Parathyroid adenoma (tissue), 2 donors: Measurements from ENCODE around the gene PVALEF.

Experiments used
- H2AFZ ChIP-seq: fragments of 300-600 bp; sonication (generic); one replicate; pipeline ENCODE4 v1.7.0; 2017; ENCODE audit warnings: antibody characterized with exemption, mild to moderate bottlenecking
- H3K27ac ChIP-seq: fragments of 300-600 bp; sonication (generic); one replicate; pipeline ENCODE4 v1.7.0; 2017
- H3K27me3 ChIP-seq: fragments of 300-600 bp; sonication (generic); one replicate; pipeline ENCODE4 v1.7.0; 2017; ENCODE audit warnings: low read length; ENCODE audit not compliant: control insufficient read depth, insufficient read depth
- H3K36me3 ChIP-seq: fragments of 300-600 bp; sonication (generic); one replicate; pipeline ENCODE4 v1.7.0; 2017; ENCODE audit warnings: low read length; ENCODE audit not compliant: control insufficient read depth, insufficient read depth
- H3K4me1 ChIP-seq: fragments of 300-600 bp; sonication (generic); one replicate; pipeline ENCODE4 v1.7.0; 2017; ENCODE audit warnings: control low read depth
- H3K4me2 ChIP-seq: fragments of 300-600 bp; sonication (generic); one replicate; pipeline ENCODE4 v1.7.0; 2017; ENCODE audit warnings: low read length
- H3K4me3 ChIP-seq: fragments of 300-600 bp; sonication (generic); one replicate; pipeline ENCODE4 v1.7.0; 2017; ENCODE audit warnings: low read depth, low read length
- H3K79me2 ChIP-seq: fragments of 300-600 bp; sonication (generic); one replicate; pipeline ENCODE4 v1.7.0; 2017; ENCODE audit warnings: control low read depth
- H3K9ac ChIP-seq: fragments of 300-600 bp; sonication (generic); one replicate; pipeline ENCODE4 v1.7.0; 2017; ENCODE audit warnings: mild to moderate bottlenecking
- H3K9me3 ChIP-seq: fragments of 300-600 bp; sonication (generic); one replicate; pipeline ENCODE4 v1.7.0; 2017; ENCODE audit warnings: low read length; ENCODE audit not compliant: control insufficient read depth
- TF ChIP-seq, protein P1 (sequence below): fragments of 300-600 bp; sonication (generic); IDR thresholded peaks from one replicate; pipeline ENCODE4 v1.7.0; 2017; ENCODE audit warnings: antibody characterized with exemption, mild to moderate bottlenecking
- donor health status: primary hyperparathyroidism.

The PVALEF gene

DNA sequence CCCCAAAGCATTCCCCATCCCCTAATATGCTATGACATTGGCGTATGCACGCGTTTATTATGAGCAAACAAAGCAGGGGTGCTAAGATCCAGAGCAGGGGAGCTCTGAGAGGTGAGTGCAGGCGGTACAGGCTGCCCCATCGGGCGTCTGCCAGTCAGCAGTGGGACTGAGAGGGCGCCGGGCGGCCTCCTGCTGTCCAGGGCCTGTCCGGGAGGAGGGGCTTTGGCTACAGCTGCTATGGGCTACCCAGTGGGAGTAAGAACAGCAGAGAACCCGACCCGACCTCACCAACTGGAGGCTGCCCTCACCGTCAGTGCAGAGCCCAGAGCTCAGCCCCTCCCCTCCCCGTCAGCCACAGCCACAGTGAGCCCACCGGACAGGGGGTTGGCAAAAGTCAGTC lies 19.2 kb downstream of the PVALEF start:
- H3K9ac ChIP-seq, result no peak overlapping the region
- H3K27ac ChIP-seq, result no peak overlapping the region
- no peak overlapping the region for H3K4me2 ChIP-seq
- TF ChIP-seq, protein P1, sequence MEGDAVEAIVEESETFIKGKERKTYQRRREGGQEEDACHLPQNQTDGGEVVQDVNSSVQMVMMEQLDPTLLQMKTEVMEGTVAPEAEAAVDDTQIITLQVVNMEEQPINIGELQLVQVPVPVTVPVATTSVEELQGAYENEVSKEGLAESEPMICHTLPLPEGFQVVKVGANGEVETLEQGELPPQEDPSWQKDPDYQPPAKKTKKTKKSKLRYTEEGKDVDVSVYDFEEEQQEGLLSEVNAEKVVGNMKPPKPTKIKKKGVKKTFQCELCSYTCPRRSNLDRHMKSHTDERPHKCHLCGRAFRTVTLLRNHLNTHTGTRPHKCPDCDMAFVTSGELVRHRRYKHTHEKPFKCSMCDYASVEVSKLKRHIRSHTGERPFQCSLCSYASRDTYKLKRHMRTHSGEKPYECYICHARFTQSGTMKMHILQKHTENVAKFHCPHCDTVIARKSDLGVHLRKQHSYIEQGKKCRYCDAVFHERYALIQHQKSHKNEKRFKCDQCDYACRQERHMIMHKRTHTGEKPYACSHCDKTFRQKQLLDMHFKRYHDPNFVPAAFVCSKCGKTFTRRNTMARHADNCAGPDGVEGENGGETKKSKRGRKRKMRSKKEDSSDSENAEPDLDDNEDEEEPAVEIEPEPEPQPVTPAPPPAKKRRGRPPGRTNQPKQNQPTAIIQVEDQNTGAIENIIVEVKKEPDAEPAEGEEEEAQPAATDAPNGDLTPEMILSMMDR, result no peak
- no peaks in the 10 kb centered on the region for H3K27me3 ChIP-seq
- no peak overlapping the region for H3K4me3 ChIP-seq
- no peaks in the 10 kb centered on the region for H3K9me3 ChIP-seq
- H3K79me2 ChIP-seq, result no peaks in the 10 kb centered on the region
- no peaks in the 10 kb centered on the region for H3K4me1 ChIP-seq
- H3K36me3 ChIP-seq, result no peaks in the 10 kb centered on the region
- no peak overlapping the region for H2AFZ ChIP-seq

DNA sequence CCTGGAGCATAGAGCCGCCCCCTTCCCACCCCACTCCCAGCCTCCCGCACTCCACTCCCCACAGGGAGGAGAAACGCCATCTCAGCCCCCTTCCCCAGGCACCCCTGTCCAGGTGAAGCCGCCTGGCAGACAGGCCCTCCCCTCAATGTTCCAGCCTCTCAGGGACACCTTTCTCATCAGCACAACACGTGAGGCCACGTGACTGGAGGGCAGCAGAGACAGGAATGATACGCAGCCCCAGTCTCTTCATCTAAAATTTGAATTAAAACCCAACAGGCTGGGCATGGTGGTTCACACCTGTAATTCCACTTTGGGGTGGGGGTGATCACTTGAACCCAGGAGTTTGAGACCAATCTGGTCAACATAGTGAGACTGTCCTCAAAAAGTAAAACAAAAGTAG lies 20.9 kb downstream of the PVALEF start:
- no peak overlapping the region for H3K4me2 ChIP-seq
- H3K9ac ChIP-seq, result no peak overlapping the region
- H3K4me3 ChIP-seq, result no peak overlapping the region
- TF ChIP-seq, protein P1, result no peak
- no peaks in the 10 kb centered on the region for H3K9me3 ChIP-seq
- no peaks in the 10 kb centered on the region for H3K36me3 ChIP-seq
- H2AFZ ChIP-seq, result no peak overlapping the region
- H3K27me3 ChIP-seq, result no peaks in the 10 kb centered on the region
- H3K79me2 ChIP-seq, result no peaks in the 10 kb centered on the region
- no peaks in the 10 kb centered on the region for H3K4me1 ChIP-seq
- no peak overlapping the region for H3K27ac ChIP-seq

DNA sequence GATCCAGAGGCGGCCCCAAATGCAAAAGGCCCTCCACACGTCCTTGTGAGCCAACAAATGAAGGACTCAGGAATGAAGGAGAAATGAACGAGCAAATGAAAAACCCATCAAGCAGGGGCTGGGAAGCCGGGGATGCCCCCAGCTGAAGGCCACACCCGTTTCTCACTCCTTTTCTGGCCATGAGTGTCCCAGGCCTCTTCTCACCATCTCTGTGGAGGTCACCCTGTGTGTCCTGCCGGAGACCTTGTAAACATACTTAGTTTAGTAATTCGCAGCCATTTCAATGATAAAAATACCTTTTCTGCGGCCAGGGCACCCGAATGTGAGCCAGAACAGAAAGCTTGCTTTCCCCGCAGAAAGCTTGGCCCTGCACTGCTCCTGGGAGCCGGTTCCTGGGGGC lies 21.8 kb downstream of the PVALEF start:
- Histone ChIP-seq H3K4me2 (no peak overlapping the region), H3K4me3 (no peak overlapping the region), H3K36me3 (no peaks in the 10 kb centered on the region), H3K4me1 (no peaks in the 10 kb centered on the region), H3K27ac (no peak overlapping the region), H3K9ac (no peak overlapping the region), H2AFZ (no peak overlapping the region), H3K27me3 (no peaks in the 10 kb centered on the region), H3K9me3 (no peaks in the 10 kb centered on the region), H3K79me2 (no peaks in the 10 kb centered on the region)
- TF ChIP-seq, protein P1, result no peak

DNA sequence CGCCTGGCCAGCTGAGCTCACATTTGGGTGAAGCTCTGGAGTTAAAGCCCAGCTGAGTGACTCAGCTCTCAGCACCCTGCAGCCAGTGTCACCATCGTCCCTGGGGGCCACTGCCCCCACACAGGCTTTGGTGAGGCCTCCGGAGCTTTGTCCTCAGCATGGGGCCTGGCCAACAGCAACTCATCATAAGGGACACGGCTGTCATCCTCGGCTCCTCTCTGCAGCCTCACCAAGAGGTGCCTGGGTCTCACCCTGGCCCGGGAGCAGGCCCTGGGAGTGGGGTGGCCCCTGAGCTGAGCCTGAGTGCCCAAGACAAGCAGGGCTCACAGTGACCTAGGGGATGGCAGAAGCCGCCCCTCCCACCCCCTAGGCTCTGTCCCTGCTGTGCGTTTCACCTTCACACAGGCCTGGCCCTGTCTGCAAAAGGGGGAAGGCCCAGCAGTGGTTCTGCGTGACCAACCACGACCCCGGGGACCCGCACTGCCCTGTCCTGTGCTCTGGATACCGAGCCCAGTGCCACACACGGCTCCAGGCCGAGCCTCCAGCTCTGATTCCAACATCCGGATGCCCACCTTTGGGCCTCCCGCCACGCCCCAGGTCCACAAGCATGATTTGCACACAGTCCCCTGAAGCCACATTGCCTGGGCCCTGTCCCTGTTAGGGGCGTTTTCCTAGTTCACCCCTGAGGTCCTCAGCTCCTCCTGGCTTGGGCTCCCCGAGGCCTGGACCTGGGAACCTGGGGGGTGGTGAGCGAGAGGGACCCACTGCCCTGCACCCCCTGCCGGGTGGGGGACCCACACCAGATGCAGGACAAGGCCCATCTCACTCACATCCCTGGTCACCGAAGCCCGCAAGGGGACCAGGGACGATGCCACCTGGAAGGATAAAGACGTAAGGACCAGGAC lies 22.5 kb downstream of the PVALEF start:
- Histone ChIP-seq H3K4me3 (no peak overlapping the region), H3K4me2 (no peak overlapping the region), H2AFZ (no peak overlapping the region), H3K27ac (no peak overlapping the region), H3K79me2 (no peaks in the 10 kb centered on the region), H3K36me3 (no peaks in the 10 kb centered on the region), H3K4me1 (no peaks in the 10 kb centered on the region), H3K9ac (no peak overlapping the region), H3K9me3 (no peaks in the 10 kb centered on the region), H3K27me3 (no peaks in the 10 kb centered on the region)
- TF ChIP-seq, protein P1, result no peak

DNA sequence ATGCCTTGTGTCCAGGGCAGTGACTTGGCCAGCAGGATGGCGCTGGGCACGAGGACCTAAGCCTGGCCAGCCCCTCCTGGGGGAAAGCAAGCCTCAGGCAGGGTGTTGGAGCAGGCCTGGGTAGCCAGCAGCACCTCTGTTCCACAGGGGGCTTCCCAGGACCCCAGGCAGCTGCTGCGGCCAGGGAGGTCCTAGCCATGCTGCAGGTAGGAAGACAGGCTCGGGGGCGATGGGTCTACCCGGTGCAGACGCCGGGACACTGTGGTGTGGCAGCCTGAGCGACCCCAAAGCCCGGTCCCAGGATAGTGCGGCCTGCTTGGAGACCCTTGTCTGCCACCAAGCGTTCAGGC lies 23.2 kb downstream of the PVALEF start:
- Histone ChIP-seq H3K4me1 (no peaks in the 10 kb centered on the region), H3K27me3 (no peaks in the 10 kb centered on the region), H3K4me3 (no peak overlapping the region), H3K9ac (no peak overlapping the region), H2AFZ (no peak overlapping the region), H3K4me2 (no peak overlapping the region), H3K79me2 (no peaks in the 10 kb centered on the region), H3K9me3 (no peaks in the 10 kb centered on the region), H3K27ac (no peak overlapping the region), H3K36me3 (no peaks in the 10 kb centered on the region)
- TF ChIP-seq, protein P1, result no peak
